ENCODE measurements around the gene MAML2. TPM values are rescaled to one million over a fixed set of nuclear protein-coding genes. Genes with fewer than 3 reads are reported as not detected.

MAML2 gene
- total and polyA plus RNA-seq, 2 experiments from 2014 or later = 4.7 to 15.3 TPM

GRCh38 chr11:96265220-96265737 is 77.7 kb downstream of the MAML2 start:
- Histone ChIP-seq H3K4me2 (peak overlapping the region; percentile 5), H3K27ac (peak overlapping the region; percentile 55), H3K4me3 (no peak overlapping the region), H3K79me2 (peaks cover 66% of the 10 kb centered on the region), H3K9me2 (replicated peaks; ENCODE audit: insufficient read depth) (no peaks in the 10 kb centered on the region), H4K20me1 (ENCODE audit: insufficient read depth, poor library complexity, severe bottlenecking) (no peaks in the 10 kb centered on the region), H3K4me1 (ENCODE audit: insufficient read depth) (peaks cover 10% of the 10 kb centered on the region), H2AFZ (no peak overlapping the region), H3K36me3 (replicated peaks; ENCODE audit: insufficient read depth, low read depth) (no peaks in the 10 kb centered on the region), H3K27me3 (no peaks in the 10 kb centered on the region), H3K9me3 (ENCODE audit: low read depth) (no peaks in the 10 kb centered on the region)
- TF ChIP-seq CTCF (IDR thresholded peaks at IDR 0.05; ENCODE audit: poor library complexity) = no peak
- no peak for TF ChIP-seq EZH2 (IDR thresholded peaks at IDR 0.05; ENCODE audit: borderline replicate concordance)
- DNase-seq (ENCODE audit: low spot score) = no peak
- WGBS (ENCODE audit: low lambda C conversion rate, missing lambda C conversion rate) = 85% methylated on average over 8 of the region's 8 CpGs

DNA sequence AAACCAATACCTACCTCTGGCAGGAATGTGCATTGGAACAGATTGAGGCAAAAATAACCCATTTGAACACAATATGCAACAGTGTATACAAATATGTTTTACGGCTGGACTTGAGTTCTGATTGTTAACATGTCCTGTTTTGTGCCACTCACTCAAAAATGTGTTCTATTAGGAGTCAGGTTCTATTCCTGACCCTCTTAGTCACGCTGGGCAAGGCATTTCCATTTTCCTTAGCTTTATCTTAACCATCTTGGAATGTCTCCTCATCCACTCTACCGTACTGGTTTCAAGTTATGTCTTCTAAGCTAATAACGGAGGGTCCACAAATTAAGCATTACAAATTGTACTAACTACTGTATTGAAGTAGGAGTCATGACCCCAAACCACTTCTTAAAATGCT is 78.6 kb downstream of the MAML2 start:
- peaks cover 62% of the 10 kb centered on the region for H3K79me2 ChIP-seq
- H3K4me1 ChIP-seq (ENCODE audit: insufficient read depth) = peaks cover 13% of the 10 kb centered on the region
- H3K4me2 ChIP-seq = peak overlapping the region; percentile 5
- no peaks in the 10 kb centered on the region for H3K9me2 ChIP-seq (replicated peaks; ENCODE audit: insufficient read depth)
- no peaks in the 10 kb centered on the region for H3K27me3 ChIP-seq
- no peak overlapping the region for H3K4me3 ChIP-seq
- peak overlapping the region; percentile 55 for H3K27ac ChIP-seq
- H3K9me3 ChIP-seq (ENCODE audit: low read depth) = no peaks in the 10 kb centered on the region
- 62% methylated on average over 4 of the region's 4 CpGs for WGBS (ENCODE audit: low lambda C conversion rate, missing lambda C conversion rate)
- H3K36me3 ChIP-seq (replicated peaks; ENCODE audit: insufficient read depth, low read depth) = no peaks in the 10 kb centered on the region
- no peaks in the 10 kb centered on the region for H4K20me1 ChIP-seq (ENCODE audit: insufficient read depth, poor library complexity, severe bottlenecking)
- no peak overlapping the region for H2AFZ ChIP-seq
- TF ChIP-seq CTCF (IDR thresholded peaks at IDR 0.05; ENCODE audit: poor library complexity) (no peak), EZH2 (IDR thresholded peaks at IDR 0.05; ENCODE audit: borderline replicate concordance) (no peak), EZH2phosphoT487 (IDR thresholded peaks at IDR 0.05; ENCODE audit: low read depth, severe bottlenecking, unreplicated experiment) (no peak)
- DNase-seq (ENCODE audit: low spot score) = no peak

GRCh38 chr11:96263238-96263763 is 79.7 kb downstream of the MAML2 start:
- H3K27me3 ChIP-seq = no peaks in the 10 kb centered on the region
- no peaks in the 10 kb centered on the region for H4K20me1 ChIP-seq (ENCODE audit: insufficient read depth, poor library complexity, severe bottlenecking)
- H3K4me3 ChIP-seq = no peak overlapping the region
- H3K9me2 ChIP-seq (replicated peaks; ENCODE audit: insufficient read depth) = no peaks in the 10 kb centered on the region
- H2AFZ ChIP-seq = no peak overlapping the region
- no peaks in the 10 kb centered on the region for H3K9me3 ChIP-seq (ENCODE audit: low read depth)
- H3K4me2 ChIP-seq = no peak overlapping the region
- TF ChIP-seq EZH2phosphoT487 (IDR thresholded peaks at IDR 0.05; ENCODE audit: low read depth, severe bottlenecking, unreplicated experiment) = no peak
- no peak for TF ChIP-seq CTCF (IDR thresholded peaks at IDR 0.05; ENCODE audit: poor library complexity)
- no peak for TF ChIP-seq EZH2 (IDR thresholded peaks at IDR 0.05; ENCODE audit: borderline replicate concordance)
- peaks cover 24% of the 10 kb centered on the region for H3K4me1 ChIP-seq (ENCODE audit: insufficient read depth)
- peak overlapping the region; percentile 55 for H3K27ac ChIP-seq
- no peak for DNase-seq (ENCODE audit: low spot score)
- H3K79me2 ChIP-seq = peaks cover 55% of the 10 kb centered on the region
- no peaks in the 10 kb centered on the region for H3K36me3 ChIP-seq (replicated peaks; ENCODE audit: insufficient read depth, low read depth)

Measured in hepatocyte (in vitro differentiated cells).